Brain pericyte (primary cell): ENCODE measurements around the gene ZNF595.
"Not testable (repeated sequence)": the region's sequence is repeated elsewhere in the genome, so short reads cannot be mapped to it uniquely, and the experiment has no call there.

Experiments used
- DNase-seq: peaks from one replicate; pipeline ENCODE4 v3.0.0-alpha.2; 2012; ENCODE audit warnings: low read depth, low spot score

Gene ZNF595

GRCh38 chr4:85951-86350 lies 32.8 kb downstream of the ZNF595 start:
- DNase-seq = no peak

- not testable (repeated sequence) for DNase-seq
Measured at GRCh38 chr4:86559-87324, 33.6 kb downstream of the ZNF595 start.

GRCh38 chr4:98386-98785 lies 45.3 kb downstream of the ZNF595 start:
- no peak for DNase-seq

GRCh38 chr4:99863-100262 lies 46.7 kb downstream of the ZNF595 start:
- DNase-seq = no peak

GRCh38 chr4:107083-107443 lies 53.9 kb downstream of the ZNF595 start:
- DNase-seq = no peak

- no peak for DNase-seq
Measured at GRCh38 chr4:107444-108429, 54.6 kb downstream of the ZNF595 start.

- DNase-seq = no peak
Measured at GRCh38 chr4:112771-113170, 59.6 kb downstream of the ZNF595 start.

- no peak for DNase-seq
Measured at GRCh38 chr4:113732-114131, 60.6 kb downstream of the ZNF595 start.

- no peak for DNase-seq
Measured at GRCh38 chr4:114149-114548, 61.0 kb downstream of the ZNF595 start.

- no peak for DNase-seq
Measured at GRCh38 chr4:116499-116898, 63.4 kb downstream of the ZNF595 start.

- no peak for DNase-seq
Measured at GRCh38 chr4:120616-121015, 67.5 kb downstream of the ZNF595 start.

- no peak for DNase-seq
Measured at GRCh38 chr4:121408-122084, 68.4 kb downstream of the ZNF595 start.

GRCh38 chr4:123922-124274 lies 70.8 kb downstream of the ZNF595 start:
- DNase-seq = not testable (repeated sequence)

GRCh38 chr4:124275-125081 lies 71.4 kb downstream of the ZNF595 start, which contains the start of gene ZNF718:
ZNF718 (plus strand) TSS chr4:124501; CDS start chr4:124671, 170 bp downstream.
- peak; percentile 91 for DNase-seq

- DNase-seq = peak; percentile 8
Measured at GRCh38 chr4:125091-125771, 72.1 kb downstream of the ZNF595 start.

GRCh38 chr4:125833-126232 lies 72.7 kb downstream of the ZNF595 start:
- DNase-seq = no peak

GRCh38 chr4:132483-132882 lies 79.4 kb downstream of the ZNF595 start:
- DNase-seq = no peak
